HCT116 (cell line): Measurements from ENCODE around the gene F10. TPM values are rescaled to one million over a fixed set of nuclear protein-coding genes. Genes with fewer than 3 reads are reported as not detected.

Experiments
- ATF3 ChIP-seq: IDR thresholded peaks from 2 replicates; pipeline ENCODE4 v1.6.1; 2012
- CTCF ChIP-seq, 3 experiments: fragments of 200-600 bp in 1 of 3; sonication (generic) in 1 of 3; IDR thresholded peaks in 2 of 3; conservative IDR thresholded peaks in 1 of 3; 2 replicates each; pipeline ENCODE4 v1.5.1; 2012 to 2017; ENCODE audit warnings: low read depth in 2 of 3, low read length in 2 of 3, antibody characterized with exemption in 1 of 3, borderline replicate concordance in 1 of 3, control low read depth in 1 of 3, mild to moderate bottlenecking in 1 of 3, mixed read lengths in 1 of 3, mixed run types in 1 of 3, moderate library complexity in 1 of 3; ENCODE audit not compliant: insufficient read depth in 1 of 3
- JUND ChIP-seq: IDR thresholded peaks from 2 replicates; pipeline ENCODE4 v1.6.1; 2012
- MAX ChIP-seq: IDR thresholded peaks from 2 replicates; pipeline ENCODE4 v1.6.1; 2012
- POLR2AphosphoS5 ChIP-seq: IDR thresholded peaks from 2 replicates; pipeline ENCODE4 v1.6.1; 2011; ENCODE audit warnings: mild to moderate bottlenecking, low read depth, low read length, moderate library complexity
- REST ChIP-seq: IDR thresholded peaks from 2 replicates; pipeline ENCODE4 v1.6.1; 2012; ENCODE audit warnings: low read depth
- SP1 ChIP-seq: IDR thresholded peaks from 2 replicates; pipeline ENCODE4 v1.6.1; 2012; ENCODE audit warnings: low read depth
- ZBTB33 ChIP-seq: IDR thresholded peaks from 2 replicates; pipeline ENCODE4 v1.6.1; 2011; ENCODE audit warnings: mild to moderate bottlenecking, low read length, moderate library complexity; ENCODE audit not compliant: insufficient replicate concordance; ENCODE audit errors: extremely low read depth
- ZFX ChIP-seq: fragments of 450-650 bp; IDR thresholded peaks from 2 replicates; pipeline ENCODE4 v1.6.1; 2017
- total RNA-seq: library from RNA; stranded (reverse); gene quantifications from one replicate; pipeline ENCODE4 v1.2.1, GENCODE V29; 2021; ENCODE audit not compliant: unreplicated experiment

The F10 gene
- total RNA-seq, 1 experiment from 2014 or later, result 4.0 TPM

- TF ChIP-seq REST (no peak), SP1 (no peak), POLR2AphosphoS5 (no peak), ZBTB33 (no peak), ATF3 (no peak), MAX (no peak), JUND (no peak), ZFX (no peak), CTCF (IDR thresholded peaks at IDR 0.05 in 2 of 3, conservative IDR thresholded peaks at IDR 0.05 in 1 of 3; ENCODE audit: borderline replicate concordance in 1 of 3, insufficient read depth in 1 of 3, low read depth in 2 of 3, low read length in 2 of 3) (no peak)
- TF ChIP-seq, all 23 proteins: peak for 0
Measured at GRCh38 chr13:113172419-113172926, 49.9 kb downstream of the F10 start (continued).
